DOHH2 (cell line): ENCODE results near the gene PYGB.

Source experiments
- H3F3A ChIP-seq: fragments of 200-600 bp; sonication (generic), shearing (Covaris generic); 2 replicates; pipeline ENCODE4 v1.6.0; 2016; ENCODE audit warnings: antibody characterized with exemption, mild to moderate bottlenecking; ENCODE audit not compliant: control insufficient read depth, insufficient read depth
- H3K27ac ChIP-seq: fragments of 200-600 bp; sonication (generic); 2 replicates; pipeline ENCODE4 v1.5.1; 2014; ENCODE audit warnings: low read depth, mild to moderate bottlenecking, low read length, moderate library complexity
- H3K27me3 ChIP-seq: fragments of 200-600 bp; sonication (generic); 2 replicates; pipeline ENCODE4 v1.6.1; 2014; ENCODE audit warnings: mild to moderate bottlenecking, low read length, mixed read lengths; ENCODE audit not compliant: control insufficient read depth
- H3K36me3 ChIP-seq: fragments of 200-600 bp; sonication (generic); 2 replicates; pipeline ENCODE4 v1.6.1; 2014; ENCODE audit warnings: mild to moderate bottlenecking, low read length, moderate library complexity, mixed read lengths; ENCODE audit not compliant: control insufficient read depth
- H3K4me1 ChIP-seq: fragments of 200-600 bp; sonication (generic); 2 replicates; pipeline ENCODE4 v1.6.1; 2014; ENCODE audit warnings: mild to moderate bottlenecking, low read length, mixed read lengths; ENCODE audit not compliant: control insufficient read depth
- H3K4me2 ChIP-seq: fragments of 200-600 bp; sonication (generic); 2 replicates; pipeline ENCODE4 v1.6.0; 2014; ENCODE audit warnings: mild to moderate bottlenecking, low read length, moderate library complexity
- H3K4me3 ChIP-seq: fragments of 200-600 bp; sonication (generic); 2 replicates; pipeline ENCODE4 v1.5.1; 2014; ENCODE audit warnings: mild to moderate bottlenecking, low read length, mixed read lengths
- H3K79me2 ChIP-seq: fragments of 200-600 bp; sonication (generic); 2 replicates; pipeline ENCODE4 v1.6.1; 2014; ENCODE audit warnings: mild to moderate bottlenecking, low read length, mixed read lengths; ENCODE audit not compliant: control insufficient read depth
- H3K9me2 ChIP-seq: fragments of 200-600 bp; sonication (generic); replicated peaks from 2 replicates; pipeline ENCODE4 v1.6.1; 2014; ENCODE audit warnings: mild to moderate bottlenecking, low read length, mixed read lengths; ENCODE audit not compliant: control insufficient read depth
- H3K9me3 ChIP-seq: fragments of 200-600 bp; sonication (generic); 2 replicates; pipeline ENCODE4 v1.6.1; 2014; ENCODE audit warnings: antibody characterized with exemption, low read length, mixed read lengths; ENCODE audit not compliant: control insufficient read depth, insufficient read depth
- H4K20me1 ChIP-seq: fragments of 200-600 bp; sonication (generic); 2 replicates; pipeline ENCODE4 v1.6.0; 2014; ENCODE audit warnings: low read depth, mild to moderate bottlenecking, antibody characterized with exemption, low read length, moderate library complexity; ENCODE audit not compliant: control insufficient read depth, insufficient read depth
- CTCF ChIP-seq: fragments of 200-600 bp; sonication (generic); IDR thresholded peaks from one replicate; pipeline ENCODE4 v1.5.1; 2014; ENCODE audit warnings: antibody characterized with exemption, mild to moderate bottlenecking, low read depth, low read length; ENCODE audit not compliant: poor library complexity, severe bottlenecking
- EZH2phosphoT487 ChIP-seq: fragments of 200-600 bp; sonication (generic); IDR thresholded peaks from 2 replicates; pipeline ENCODE4 v1.6.1; 2017; ENCODE audit warnings: borderline replicate concordance, mild to moderate bottlenecking, antibody characterized with exemption, low read length, moderate library complexity, mixed read lengths

The PYGB gene

GRCh38 chr20:25282796-25283195, 34.9 kb downstream of the PYGB start:
- no peaks in the 10 kb centered on the region for H3F3A ChIP-seq
- H3K4me3 ChIP-seq, result no peak overlapping the region
- no peaks in the 10 kb centered on the region for H3K9me3 ChIP-seq
- no peak overlapping the region for H3K4me2 ChIP-seq
- peaks cover 20% of the 10 kb centered on the region for H4K20me1 ChIP-seq
- no peaks in the 10 kb centered on the region for H3K79me2 ChIP-seq
- no peaks in the 10 kb centered on the region for H3K27me3 ChIP-seq
- peaks cover 21% of the 10 kb centered on the region for H3K36me3 ChIP-seq
- H3K9me2 ChIP-seq, result no peaks in the 10 kb centered on the region
- H3K4me1 ChIP-seq, result peaks cover 34% of the 10 kb centered on the region
- TF ChIP-seq CTCF (no peak), EZH2phosphoT487 (no peak)
- H3K27ac ChIP-seq, result no peak overlapping the region

- Histone ChIP-seq H3K27me3 (no peaks in the 10 kb centered on the region), H4K20me1 (peaks cover 20% of the 10 kb centered on the region), H3K27ac (no peak overlapping the region), H3K9me3 (no peaks in the 10 kb centered on the region), H3K9me2 (no peaks in the 10 kb centered on the region), H3K79me2 (no peaks in the 10 kb centered on the region), H3K4me1 (peaks cover 34% of the 10 kb centered on the region), H3K4me3 (no peak overlapping the region), H3F3A (no peaks in the 10 kb centered on the region), H3K36me3 (peaks cover 21% of the 10 kb centered on the region), H3K4me2 (no peak overlapping the region)
- TF ChIP-seq CTCF, result no peak
- no peak for TF ChIP-seq EZH2phosphoT487
Observed at GRCh38 chr20:25283221-25283951, 35.5 kb downstream of the PYGB start.

DNA sequence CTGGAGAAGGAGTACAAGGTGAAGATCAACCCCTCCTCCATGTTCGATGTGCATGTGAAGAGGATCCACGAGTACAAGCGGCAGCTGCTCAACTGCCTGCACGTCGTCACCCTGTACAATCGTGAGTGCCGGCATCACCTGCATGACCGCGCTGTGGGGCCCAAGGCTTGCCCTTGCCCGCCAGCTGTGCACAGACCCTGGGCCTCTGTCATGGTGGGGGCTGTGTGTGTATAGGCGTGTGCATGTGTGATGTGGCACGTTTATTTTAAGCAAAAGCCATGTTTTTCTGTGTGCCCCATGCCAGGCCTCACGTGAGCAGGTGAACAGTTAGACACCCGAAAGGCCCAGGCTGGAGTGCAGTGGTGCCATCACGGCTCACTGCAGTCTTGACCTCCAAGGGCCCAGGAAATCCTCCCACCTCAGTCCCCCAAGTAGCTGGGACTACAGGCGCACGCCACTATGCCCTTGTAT, 36.3 kb downstream of the PYGB start:
- H3K79me2 ChIP-seq, result no peaks in the 10 kb centered on the region
- H3K4me2 ChIP-seq, result no peak overlapping the region
- no peaks in the 10 kb centered on the region for H3K27me3 ChIP-seq
- TF ChIP-seq EZH2phosphoT487, result no peak
- no peak for TF ChIP-seq CTCF
- H3K4me3 ChIP-seq, result no peak overlapping the region
- H3F3A ChIP-seq, result no peaks in the 10 kb centered on the region
- H4K20me1 ChIP-seq, result peaks cover 20% of the 10 kb centered on the region
- peaks cover 34% of the 10 kb centered on the region for H3K4me1 ChIP-seq
- H3K9me3 ChIP-seq, result no peaks in the 10 kb centered on the region
- peaks cover 21% of the 10 kb centered on the region for H3K36me3 ChIP-seq
- H3K27ac ChIP-seq, result no peak overlapping the region
- no peaks in the 10 kb centered on the region for H3K9me2 ChIP-seq
